SK-N-SH treated with all-trans-retinoic acid at 6 μM for 48 hours (cell line): Measurements from ENCODE around the gene BMP8A.

Experiments
- GLIS3 ChIP-seq: fragments of 250-450 bp; sonication (Bioruptor Pico); IDR thresholded peaks from 2 replicates; pipeline ENCODE4 v1.5.0; 2020; ENCODE audit warnings: mild to moderate bottlenecking, moderate library complexity
- TCF4 ChIP-seq: fragments of 250-450 bp; sonication (Bioruptor Pico); IDR thresholded peaks from 2 replicates; pipeline ENCODE4 v1.8.0; 2021; ENCODE audit warnings: mild to moderate bottlenecking, moderate library complexity, borderline replicate concordance
- ZFP3 ChIP-seq: fragments of 250-450 bp; sonication (Bioruptor Pico); IDR thresholded peaks from 2 replicates; pipeline ENCODE4 v1.5.0; 2020; ENCODE audit warnings: mild to moderate bottlenecking, moderate library complexity
- ZFP30 ChIP-seq: fragments of 450-650 bp; formaldehyde crosslinking; IDR thresholded peaks from 2 replicates; pipeline ENCODE4 v1.5.0; 2022; ENCODE audit warnings: mild to moderate bottlenecking, moderate library complexity
- ZNF8 ChIP-seq: fragments of 450-650 bp; formaldehyde crosslinking; IDR thresholded peaks from 2 replicates; pipeline ENCODE4 v1.5.0; 2020; ENCODE audit warnings: mild to moderate bottlenecking, moderate library complexity

DNA sequence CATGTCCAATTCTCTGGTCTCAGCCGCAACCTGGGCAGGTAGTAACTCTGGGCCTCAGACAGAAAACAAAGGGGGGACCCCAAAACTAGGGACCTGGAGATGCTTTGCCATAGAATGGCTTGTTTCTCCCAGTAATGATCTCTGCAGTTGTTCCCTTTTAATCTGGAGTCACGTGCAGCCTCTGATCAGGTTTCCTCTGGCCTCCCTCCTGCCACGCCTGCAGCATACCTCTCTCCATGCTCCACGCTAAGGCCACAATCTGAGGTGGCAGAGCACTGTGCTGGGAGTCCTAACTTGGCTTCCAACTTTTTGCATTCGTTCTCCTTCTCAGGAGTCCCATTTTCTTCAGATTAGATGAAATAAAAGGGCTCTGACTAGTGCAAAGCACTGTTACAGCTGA, 83.2 kb downstream of the BMP8A start:
- TF ChIP-seq ZFP3 (CRISPR knock-in tag) = no peak
- TF ChIP-seq TCF4 (CRISPR knock-in tag) = no peak
- TF ChIP-seq ZFP30 (CRISPR knock-in tag) = no peak
- TF ChIP-seq GLIS3 (CRISPR knock-in tag) = no peak
- TF ChIP-seq ZNF8 (CRISPR knock-in tag) = no peak
